HG03469 (cell line): ENCODE data around the gene KIAA1671.

Experiments used
- ATAC-seq: cut with Tn5 transposase; IDR thresholded peaks from one replicate; pipeline ENCODE4 v1.9.1; 2021; ENCODE audit warnings: mild to moderate bottlenecking, moderate library complexity, moderate number of reproducible peaks; ENCODE audit not compliant: unreplicated experiment

The KIAA1671 gene

DNA sequence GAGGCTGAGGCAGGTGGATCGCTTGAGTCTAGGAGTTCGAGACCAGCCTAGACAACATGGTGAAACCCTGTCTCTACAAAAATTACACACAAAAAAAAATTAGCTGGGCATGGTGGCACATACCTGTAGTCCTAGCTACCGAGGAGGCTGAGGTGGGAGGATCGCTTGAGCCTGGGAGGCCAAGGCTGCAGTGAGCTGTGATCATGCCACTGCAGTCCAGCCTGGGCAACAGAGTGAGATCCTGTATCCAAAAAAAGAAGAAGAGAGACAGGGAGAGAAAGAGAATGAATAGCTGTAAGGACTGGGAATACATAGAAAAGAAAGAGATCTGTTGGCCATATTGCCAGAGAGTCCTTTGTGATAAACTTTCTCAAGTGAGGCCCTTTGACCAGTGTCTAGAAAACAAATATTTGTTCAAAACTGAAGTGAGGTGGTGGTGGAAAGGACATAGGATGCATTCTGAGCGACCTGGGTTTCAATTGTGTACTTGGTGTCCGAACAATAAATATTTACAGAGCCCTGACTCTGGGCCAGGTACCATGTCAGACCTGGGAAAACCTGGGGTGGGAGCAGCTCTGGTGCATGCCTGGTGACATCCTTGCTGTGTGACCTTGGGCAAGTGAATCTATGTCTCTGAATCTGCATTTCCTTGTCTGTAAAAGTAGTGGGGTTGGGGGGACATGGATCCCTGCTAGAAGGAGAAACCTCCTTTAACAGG, 157.5 kb downstream of the KIAA1671 start:
- ATAC-seq: no peak

DNA sequence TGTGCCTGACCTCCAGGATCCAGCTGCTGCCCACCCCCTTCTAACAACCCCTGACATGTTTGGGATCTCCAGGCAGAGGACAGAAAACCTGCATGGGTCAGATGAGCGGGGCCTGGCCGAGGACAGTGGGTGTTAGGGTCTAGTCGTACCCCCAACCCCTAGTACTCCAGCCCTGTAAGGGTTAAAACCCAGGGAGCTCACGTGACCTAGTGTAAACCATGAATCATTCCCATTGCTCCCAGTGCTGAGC, 158.0 kb downstream of the KIAA1671 start:
- ATAC-seq: no peak

DNA sequence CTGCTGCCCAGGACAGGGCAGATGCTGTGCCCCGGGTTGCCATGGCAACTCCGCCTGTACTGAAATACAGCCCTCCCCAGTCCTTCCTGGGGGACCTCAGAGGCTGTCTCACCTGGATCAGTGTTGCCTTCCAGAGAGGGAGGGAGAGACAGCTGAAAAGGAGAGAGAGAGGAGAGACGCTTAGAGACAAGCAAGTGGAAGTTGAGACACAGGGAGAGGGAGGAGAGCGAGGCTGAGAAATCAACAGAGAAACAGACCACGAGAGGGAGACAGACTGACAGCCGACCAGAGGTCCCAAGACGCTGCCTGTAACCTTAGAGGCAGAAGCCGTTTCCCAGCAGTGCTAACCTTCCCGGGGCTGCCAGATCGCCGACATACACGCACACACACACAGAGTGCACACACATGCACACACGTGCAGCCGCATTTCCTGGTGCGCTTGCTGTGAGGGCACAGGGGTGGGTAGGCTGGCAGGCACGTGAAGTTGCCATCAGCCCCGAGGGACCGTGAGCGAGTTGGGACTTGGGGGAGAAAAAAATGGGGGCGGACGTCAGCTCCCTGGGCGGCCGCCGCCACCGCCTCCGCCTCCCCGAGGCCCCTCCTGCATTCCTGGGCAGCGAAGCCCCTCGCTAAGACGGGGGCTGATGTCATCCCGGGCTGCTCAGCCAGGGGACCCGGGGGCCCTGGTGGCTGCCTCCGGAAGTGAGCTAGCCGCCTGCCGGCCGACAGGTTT, 158.5 kb downstream of the KIAA1671 start:
- no peak for ATAC-seq

DNA sequence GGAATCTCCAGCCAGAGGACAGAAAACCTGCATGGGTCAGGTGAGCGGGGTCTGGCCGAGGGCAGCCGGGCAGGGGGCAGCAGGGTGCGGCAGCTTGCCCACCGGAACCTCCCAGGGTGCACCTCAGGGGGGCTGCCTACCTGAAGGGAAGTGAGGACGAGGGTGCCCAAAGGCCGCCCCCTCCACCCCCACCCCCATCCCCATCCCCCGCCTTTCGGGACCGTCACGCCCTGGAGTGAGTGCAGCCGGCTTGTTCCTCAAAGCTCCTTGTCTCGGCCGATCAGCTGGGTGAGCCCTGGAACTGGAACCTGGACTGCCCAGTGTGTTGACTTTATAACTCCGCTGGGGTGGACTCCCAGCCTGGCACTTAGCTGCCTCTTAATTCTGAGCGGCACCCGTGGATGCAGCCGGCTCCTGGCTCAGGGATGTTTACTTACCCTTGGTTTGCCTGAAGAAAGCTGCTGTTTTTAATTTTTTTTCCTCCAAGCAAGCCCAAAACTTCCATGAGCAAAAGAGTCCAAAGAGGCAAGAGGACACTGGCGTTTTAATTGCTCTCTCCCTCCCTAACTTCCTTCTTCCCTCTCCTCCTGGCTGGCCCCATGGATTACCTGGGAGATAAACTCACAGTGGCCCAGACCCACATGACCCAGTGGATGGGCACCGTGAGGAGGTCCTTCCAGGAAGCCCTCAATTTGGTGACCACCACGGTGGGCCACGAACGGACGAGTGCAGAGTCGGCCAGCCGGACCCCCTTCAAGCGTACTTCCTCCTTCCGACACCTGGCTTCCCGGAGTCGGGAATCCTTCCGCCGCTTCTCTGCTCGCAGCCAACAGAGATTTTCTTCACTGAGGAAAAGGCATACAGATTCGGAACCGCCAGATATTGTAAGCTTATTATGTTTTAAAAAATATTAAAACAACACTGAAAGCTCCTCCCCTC, 159.3 kb downstream of the KIAA1671 start:
- ATAC-seq: no peak

DNA sequence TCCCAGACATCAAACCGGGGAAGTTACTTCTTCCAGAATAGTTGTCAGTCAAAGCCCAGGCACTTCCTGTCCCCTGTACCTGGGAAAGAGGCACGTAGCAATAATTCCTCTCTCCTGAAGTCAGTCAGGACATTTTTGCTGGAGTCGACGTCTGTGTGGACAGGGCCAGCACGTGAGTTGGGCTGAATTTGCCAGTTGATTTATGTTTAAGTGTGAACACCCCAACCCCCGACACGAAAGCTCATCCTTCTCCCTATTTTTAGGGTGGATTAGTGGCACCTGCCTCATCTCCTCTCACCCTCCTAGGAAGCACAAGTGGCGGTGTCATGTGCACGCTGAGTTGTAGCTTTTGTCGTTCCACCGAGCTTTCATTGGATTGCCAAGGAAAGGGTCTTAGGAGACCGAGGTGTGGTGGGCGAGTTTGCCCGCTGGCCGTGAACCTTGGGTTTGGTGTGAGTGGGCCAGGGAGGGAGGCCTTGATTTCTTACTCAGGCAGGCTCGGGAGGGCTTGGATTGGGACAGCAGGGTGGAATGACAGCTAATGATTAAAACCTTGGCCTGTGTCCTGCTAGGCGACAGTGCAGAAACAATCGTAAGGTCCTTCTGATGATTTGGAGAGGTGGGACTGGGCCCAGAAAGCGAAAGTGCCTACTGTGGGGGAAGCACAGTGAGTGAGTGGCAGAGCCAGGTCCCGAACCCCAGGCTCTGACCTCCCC, 160.2 kb downstream of the KIAA1671 start:
- ATAC-seq: no peak

DNA sequence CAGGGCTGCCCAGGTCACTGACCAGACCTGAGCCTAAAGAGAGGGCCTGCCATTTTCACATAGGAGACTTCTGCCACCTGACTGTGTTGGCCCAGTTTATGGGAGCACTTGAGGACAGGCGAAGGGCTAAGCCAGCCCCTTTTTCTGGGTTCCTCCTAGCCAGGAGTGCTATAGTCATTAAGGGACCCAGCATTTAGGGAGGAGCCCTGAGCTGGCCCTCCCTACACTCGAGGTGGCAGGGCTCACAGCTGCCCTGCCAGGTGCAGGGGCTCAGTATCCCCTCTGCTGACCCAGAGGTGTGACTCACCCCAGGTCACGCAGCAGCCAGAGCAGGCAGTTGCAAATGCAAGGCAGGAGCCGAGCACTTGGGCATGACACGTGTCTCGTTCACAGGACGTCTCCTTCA, 160.8 kb downstream of the KIAA1671 start:
- ATAC-seq: no peak

DNA sequence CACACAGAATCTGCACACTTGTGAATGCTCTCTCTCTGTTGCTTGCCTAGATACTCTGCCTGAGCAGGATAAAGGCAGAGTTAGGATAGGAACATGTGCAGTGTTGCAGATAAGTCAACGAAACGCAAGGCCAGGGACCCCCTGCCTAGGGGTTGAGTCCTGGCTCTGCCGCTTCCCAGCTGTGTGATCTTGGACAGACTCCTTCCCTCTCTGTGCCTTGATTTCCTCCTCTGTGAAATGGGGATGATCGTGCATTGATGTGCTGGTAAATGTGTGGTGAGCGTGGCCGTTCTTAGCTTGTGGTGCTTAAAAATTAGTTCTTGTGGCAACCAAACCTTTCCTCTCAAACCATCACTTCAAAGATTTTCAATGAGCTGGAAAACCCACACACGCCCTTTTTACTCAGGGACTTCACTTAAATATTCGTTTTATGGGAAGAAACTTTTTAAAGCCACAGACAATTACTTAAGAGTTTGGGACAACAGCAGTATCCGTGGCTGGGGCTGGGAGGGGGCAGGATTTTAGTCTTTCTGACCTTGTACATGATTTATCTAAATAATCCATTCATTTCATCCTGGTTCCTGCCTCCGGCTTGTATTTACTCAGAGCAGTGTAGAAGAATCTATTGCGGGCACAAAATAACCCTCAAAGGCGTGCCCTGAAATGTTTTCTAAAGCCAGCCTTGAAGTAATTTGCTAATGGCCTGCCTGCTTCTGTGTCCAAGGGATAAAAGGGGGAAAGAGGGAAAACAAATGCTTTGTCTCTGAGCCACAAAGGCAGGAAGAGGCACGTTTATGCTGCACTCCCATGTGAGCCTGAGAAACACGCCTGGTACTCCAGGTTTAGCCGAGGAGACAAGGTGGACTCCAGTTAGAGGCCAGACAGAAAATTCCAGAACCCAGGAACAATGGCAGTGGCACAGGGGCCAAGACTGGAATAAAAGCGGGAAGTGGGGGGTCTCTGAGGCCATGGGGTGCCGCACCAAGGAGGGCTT, 162.2 kb downstream of the KIAA1671 start:
- no peak for ATAC-seq

DNA sequence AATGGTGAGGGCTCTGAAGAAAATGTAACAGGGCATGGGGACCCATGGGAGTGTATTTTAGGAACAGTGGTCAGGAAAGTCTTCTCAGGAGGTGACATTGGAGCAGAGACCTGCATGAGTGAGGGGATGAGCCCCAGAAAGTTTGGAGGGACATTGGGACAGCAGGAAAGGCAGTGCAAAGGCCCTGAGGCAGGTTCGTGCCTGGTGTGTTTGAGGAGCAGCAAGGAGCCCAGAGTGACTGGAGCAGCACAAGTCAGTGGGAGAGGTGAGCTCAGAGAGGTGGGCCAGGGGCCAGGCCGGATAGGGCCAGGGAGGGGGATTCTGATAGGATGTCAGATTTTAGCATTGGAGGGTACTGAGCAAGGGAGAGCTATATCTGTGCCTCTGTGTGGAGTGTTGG, 167.1 kb downstream of the KIAA1671 start:
- no peak for ATAC-seq

DNA sequence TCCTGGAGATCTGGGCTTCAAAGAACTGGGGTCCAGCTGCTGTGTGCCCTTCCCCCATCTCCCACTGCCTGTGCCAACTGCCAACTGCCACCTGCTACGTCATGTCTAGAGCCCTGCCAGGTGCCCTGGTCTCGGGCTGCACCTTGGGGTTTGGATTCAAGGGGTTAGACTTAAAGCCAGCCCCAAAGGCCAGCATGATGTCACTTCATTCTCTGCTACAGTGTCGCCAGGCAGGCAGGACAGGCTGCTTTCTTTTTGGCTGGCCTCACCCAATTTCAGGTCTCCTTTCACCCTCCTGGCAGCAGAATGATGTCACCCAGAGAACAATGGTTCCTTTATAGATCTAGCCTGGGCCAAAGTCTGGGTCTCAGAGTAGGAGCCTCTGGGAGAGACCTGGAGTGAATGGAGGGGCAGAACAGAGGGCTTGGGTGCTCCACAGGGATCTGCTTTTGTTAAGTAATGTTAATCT, 167.6 kb downstream of the KIAA1671 start:
- ATAC-seq: no peak

DNA sequence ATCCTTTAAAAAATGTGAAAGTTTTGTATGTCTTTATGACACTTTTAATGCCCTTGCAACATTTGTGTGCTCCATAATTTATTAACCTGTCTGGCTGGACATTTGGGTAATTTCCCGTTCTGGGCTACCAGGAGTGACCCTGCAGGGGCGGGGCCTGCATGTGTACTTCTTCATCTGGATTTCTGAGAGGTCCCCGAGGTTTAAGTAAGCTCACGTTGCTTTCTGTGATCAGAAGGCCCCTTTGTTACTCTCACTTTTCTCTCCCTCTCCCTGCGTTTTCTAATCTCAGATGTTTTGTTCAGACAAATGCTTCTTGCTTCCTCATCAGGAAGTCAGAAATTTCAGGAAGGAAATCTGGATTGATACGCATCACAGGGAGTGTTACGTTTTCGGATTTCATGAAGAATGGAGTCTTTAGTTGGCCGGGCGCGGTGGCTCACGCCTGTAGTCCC, 168.3 kb downstream of the KIAA1671 start:
- ATAC-seq: no peak

DNA sequence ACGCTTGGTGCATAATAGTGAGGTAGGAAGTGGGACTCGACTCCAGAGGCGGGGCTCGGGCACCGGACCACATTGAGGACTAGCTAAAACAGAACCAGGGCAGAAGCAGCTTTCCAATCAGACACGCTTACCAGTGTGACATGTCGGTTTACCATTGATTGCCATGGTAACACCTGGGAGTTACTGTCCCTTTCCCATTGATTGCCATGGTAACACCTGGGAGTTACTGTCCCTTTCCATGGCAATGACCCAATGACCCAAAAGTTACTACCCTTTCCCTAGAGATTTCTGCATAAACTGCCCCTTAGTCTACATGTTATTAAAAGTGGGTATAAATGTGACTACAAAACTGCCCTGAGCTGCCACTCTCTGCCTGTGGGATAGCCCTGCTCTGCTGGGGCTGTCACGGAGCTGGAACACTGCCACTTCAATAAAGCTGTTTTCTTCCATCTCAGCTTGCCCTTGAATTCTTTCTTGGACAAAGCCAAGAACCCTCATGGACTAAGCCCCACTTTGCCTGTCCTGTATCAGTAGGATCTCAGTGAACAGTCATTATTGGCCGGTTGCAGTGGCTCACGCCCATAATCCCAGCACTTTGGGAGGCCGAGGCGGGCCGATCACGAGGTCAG, 169.7 kb downstream of the KIAA1671 start:
- ATAC-seq: no peak

DNA sequence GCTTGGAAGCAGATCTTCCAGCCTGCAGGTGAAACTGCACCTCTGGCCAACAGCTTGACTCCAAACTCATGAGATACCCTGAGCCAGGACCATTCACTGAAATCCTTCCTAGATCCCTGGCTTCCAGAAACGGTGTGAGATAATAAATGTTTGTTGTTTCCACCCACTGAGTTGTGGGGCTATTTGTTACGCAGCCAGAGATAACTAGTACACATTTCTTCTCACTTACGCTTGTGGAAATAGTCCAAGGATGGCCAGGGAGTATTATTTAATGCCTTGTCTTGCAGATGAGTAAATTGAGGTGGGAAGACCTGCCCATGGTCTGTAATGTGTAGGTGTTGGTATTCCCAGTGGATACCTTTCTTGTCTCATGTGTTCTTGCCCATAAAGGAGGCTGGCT, 171.2 kb downstream of the KIAA1671 start:
- ATAC-seq: no peak

DNA sequence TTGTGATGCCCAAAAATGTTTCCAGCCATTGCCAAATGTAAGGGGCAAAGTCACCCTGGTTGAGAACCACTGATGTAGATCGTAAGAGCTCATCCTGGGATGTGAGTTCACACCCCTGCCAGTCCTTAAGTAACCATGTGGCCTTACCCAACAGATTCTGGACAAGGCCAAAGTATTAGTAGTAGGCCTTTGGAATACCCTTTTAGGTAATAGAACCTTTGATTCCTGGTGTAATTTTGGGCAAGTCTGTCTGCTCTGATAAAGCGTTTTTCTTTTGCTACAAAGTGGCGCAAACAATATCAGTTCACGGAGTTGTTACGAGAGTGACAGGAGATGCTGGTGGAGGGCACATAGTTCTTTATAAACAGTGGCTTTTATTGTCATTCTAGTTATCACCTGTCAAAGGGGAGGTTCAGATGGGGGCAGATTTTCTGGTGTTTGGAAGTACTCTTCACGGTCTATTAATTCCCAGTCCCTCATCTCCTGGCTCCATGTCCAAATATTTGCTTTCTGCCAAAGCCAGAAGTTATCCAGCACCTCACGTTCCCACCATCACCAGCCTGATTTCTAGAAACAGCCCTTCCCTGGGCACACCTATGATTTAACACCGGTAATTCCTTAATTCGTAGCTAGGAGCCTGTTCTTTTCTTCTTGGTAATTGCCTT, 173.3 kb downstream of the KIAA1671 start:
- no peak for ATAC-seq

DNA sequence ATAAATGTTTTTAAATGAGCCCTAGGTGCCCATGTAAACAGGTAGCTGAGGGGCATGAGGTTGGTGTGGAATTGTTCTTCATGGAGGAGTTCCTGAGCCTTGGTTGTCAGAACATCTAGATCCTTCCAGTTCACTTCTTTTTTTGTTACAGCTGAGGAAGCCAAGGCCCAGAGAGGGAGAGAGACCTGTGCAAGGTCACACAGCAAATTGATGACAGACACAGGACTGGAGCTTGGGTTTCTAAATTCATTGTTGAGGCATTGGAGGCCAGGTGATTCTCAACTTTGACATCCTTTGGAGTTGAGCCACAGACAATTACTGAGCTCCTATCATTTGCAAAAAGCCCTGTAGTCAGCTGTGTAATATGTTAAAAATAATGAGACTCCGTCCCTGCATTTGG, 174.0 kb downstream of the KIAA1671 start:
- ATAC-seq: no peak

DNA sequence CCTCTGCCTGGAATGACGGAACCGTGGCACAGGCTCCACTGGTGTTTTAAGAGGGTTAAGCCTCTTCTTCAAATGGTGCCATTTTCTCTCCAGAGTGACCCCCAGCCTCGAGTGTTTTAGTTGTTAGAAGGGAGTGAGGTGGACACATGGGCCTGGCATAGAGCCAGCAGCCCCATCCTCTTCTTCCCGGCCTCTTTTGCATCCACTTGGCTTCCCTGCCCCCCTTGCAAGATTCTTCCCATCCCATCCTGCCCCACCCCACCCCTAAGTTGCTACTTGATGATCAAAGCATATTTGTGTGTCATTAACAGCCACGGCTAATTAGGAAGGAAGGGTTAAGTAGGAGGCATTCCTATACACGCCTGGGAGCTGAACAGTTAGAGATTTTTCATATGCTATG, 174.8 kb downstream of the KIAA1671 start:
- ATAC-seq: no peak

DNA sequence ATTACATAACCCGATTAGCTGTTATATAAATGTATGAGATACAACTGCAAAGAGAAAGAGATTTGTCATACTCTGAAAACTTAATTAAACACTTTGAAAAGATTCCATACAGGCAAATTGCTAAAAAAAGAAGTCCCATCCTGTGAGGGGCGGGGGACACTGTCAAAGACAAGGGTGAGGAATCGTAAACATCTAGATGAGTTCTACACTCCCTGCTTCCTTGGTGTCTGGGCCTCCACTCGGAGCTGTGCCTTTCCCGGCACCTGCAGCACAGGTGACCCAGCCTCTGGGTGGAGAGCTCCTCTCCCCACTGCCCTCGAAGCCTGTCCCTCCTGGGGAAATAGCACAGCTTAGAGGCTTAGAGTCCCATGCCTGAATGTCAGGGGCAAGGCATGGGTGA, 177.9 kb downstream of the KIAA1671 start:
- no peak for ATAC-seq

DNA sequence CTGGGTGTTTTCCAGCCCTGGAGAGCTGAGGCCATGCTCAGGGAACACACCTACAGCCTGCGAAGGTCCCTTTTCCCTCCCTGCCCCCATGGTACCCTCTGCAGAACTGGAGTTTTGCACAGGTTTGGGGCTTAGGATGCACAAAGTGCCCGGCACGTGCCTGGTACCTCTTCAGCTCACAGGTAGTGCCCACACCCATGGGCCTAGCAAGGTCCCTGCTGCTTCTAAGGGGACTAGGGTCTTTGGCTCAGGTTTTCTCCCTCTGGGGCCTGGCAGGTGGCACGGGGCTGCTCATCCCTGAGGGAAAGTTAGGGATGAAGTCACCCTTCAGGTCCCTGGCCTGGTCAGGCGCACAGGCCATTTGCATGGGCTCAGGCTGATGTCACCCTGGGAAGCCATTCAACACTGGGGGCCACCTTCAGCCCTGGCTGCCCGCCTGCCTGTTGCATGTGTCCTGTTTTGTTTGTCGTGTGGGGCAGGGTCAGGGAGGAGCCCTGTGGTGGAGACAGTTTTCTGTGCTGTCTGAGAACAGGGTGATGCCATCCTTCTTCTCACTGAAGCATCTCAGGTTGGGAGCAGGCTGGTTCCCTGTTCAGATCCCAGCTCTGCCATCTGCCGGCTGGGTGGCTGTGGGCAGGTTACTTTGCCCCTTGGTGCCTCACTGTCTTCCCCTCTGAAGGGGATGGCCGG, 178.8 kb downstream of the KIAA1671 start:
- no peak for ATAC-seq

DNA sequence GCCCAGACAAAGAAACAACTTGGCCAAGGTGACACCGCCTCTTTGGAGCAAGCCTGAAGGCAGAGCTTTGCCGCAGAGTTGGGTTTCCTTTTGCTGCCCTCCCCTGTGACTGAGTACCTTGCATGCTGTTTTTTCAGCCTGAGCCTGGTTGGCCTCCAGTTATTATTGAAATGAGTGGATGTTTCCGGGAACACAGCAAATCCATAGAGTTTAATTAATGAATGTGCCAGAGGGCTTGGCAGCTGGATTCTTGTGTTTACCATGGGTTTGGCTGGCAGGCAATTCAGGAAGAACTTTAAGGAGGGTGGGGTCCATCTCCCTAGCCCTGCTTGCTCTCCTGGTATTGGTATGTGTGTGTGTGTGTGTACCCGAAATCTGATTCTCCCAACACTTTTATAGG, 181.5 kb downstream of the KIAA1671 start:
- no peak for ATAC-seq
